ENCODE measurements around the gene SCYGR1.

The SCYGR1 gene

GRCh38 chr2:227406177-227407031, 18.7 kb upstream of the SCYGR1 start:
- Mint-ChIP-seq H3K36me3 (ENCODE audit: low read depth) (no peaks in the 10 kb centered on the region), H3K4me1 (peaks cover 23% of the 10 kb centered on the region), H3K4me3 (no peak overlapping the region), H3K27me3 (ENCODE audit: low read depth) (peaks cover 1% of the 10 kb centered on the region), H3K27ac (peak overlapping the region; percentile 38 to 84 (median 82)), H3K9me3 (no peaks in the 10 kb centered on the region)
- TF ChIP-seq CTCF (IDR thresholded peaks at IDR 0.05; ENCODE audit: unreplicated experiment in 3 of 3) = peak; percentile 59 to 72 (median 70)

- no peak overlapping the region for H3K4me3 Mint-ChIP-seq
- H3K27me3 Mint-ChIP-seq (ENCODE audit: low read depth) = peaks cover 4% of the 10 kb centered on the region
- H3K27ac Mint-ChIP-seq = no peak overlapping the region
- no peak for TF ChIP-seq CTCF (IDR thresholded peaks at IDR 0.05; ENCODE audit: unreplicated experiment in 3 of 3)
- peaks cover 23% of the 10 kb centered on the region for H3K4me1 Mint-ChIP-seq
- H3K36me3 Mint-ChIP-seq (ENCODE audit: low read depth) = no peaks in the 10 kb centered on the region
- H3K9me3 Mint-ChIP-seq = no peaks in the 10 kb centered on the region
Observed at GRCh38 chr2:227404585-227405271, 17.0 kb upstream of the SCYGR1 start.

- TF ChIP-seq CTCF (IDR thresholded peaks at IDR 0.05; ENCODE audit: unreplicated experiment in 3 of 3) = no peak
- Mint-ChIP-seq H3K36me3 (ENCODE audit: low read depth) (no peaks in the 10 kb centered on the region), H3K4me3 (no peak overlapping the region), H3K4me1 (peaks cover 21% of the 10 kb centered on the region), H3K9me3 (no peaks in the 10 kb centered on the region), H3K27ac (no peak overlapping the region), H3K27me3 (ENCODE audit: low read depth) (peaks cover 4% of the 10 kb centered on the region)
Observed at GRCh38 chr2:227402959-227403358, 15.2 kb upstream of the SCYGR1 start.

GRCh38 chr2:227402321-227402720, 14.6 kb upstream of the SCYGR1 start:
- Mint-ChIP-seq H3K36me3 (ENCODE audit: low read depth) (no peaks in the 10 kb centered on the region), H3K27me3 (ENCODE audit: low read depth) (peaks cover 4% of the 10 kb centered on the region), H3K9me3 (no peaks in the 10 kb centered on the region), H3K4me1 (peaks cover 15% of the 10 kb centered on the region), H3K27ac (no peak overlapping the region), H3K4me3 (no peak overlapping the region)
- no peak for TF ChIP-seq CTCF (IDR thresholded peaks at IDR 0.05; ENCODE audit: unreplicated experiment in 3 of 3)

GRCh38 chr2:227401550-227401949, 13.8 kb upstream of the SCYGR1 start:
- Mint-ChIP-seq H3K9me3 (no peaks in the 10 kb centered on the region), H3K4me1 (peaks cover 8% of the 10 kb centered on the region), H3K4me3 (no peak overlapping the region), H3K27ac (no peak overlapping the region), H3K36me3 (ENCODE audit: low read depth) (no peaks in the 10 kb centered on the region), H3K27me3 (ENCODE audit: low read depth) (peaks cover 4% of the 10 kb centered on the region)
- TF ChIP-seq CTCF (IDR thresholded peaks at IDR 0.05; ENCODE audit: unreplicated experiment in 3 of 3) = no peak
